ENCODE measurements around the gene MED20. TPM values are rescaled to one million over a fixed set of nuclear protein-coding genes. Genes with fewer than 3 reads are reported as not detected.

Gene MED20
- polyA plus RNA-seq, 2 of the 4 experiments (the other 2 are of a cell fraction) = 18.4 to 29.3 TPM

DNA sequence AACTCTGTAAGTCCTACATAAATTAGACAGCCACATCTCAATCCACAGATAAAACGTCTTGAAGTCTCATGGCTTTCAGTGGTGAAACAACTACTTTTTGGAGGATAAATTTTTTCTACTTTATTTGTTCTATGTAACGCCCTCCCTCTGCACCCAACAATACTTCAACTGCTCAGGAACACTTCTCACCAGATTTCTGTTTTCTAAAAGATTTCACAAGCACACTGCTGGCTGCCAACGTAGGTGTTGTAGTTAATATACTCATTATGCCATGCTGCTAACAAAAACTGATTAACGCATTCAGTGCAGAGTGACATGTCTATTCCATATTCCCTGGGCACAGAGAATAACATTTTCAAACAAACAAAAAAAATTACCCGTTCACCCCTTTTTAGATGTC, 36.0 kb downstream of the MED20 start:
- DNase-seq (ENCODE audit: low read depth in 1 of 2, low spot score in 1 of 2) (no peak), FAIRE-seq (no peak), ATAC-seq (no peak)
- CTCF ChIA-PET = no interaction called here
- Histone ChIP-seq H3K9me3 (no peaks in the 10 kb centered on the region), H3K27ac (no peak overlapping the region), H3K4me2 (no peak overlapping the region), H3K4me1 (no peaks in the 10 kb centered on the region; the same call in 2 of the 3 replicates), H3K4me3 (no peak overlapping the region)
- 73% methylated on average over 5 of the region's 5 CpGs for WGBS (ENCODE audit: missing lambda C conversion rate)
- TF ChIP-seq, protein P1, sequence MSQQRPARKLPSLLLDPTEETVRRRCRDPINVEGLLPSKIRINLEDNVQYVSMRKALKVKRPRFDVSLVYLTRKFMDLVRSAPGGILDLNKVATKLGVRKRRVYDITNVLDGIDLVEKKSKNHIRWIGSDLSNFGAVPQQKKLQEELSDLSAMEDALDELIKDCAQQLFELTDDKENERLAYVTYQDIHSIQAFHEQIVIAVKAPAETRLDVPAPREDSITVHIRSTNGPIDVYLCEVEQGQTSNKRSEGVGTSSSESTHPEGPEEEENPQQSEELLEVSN (IDR thresholded peaks at IDR 0.05; ENCODE audit: borderline replicate concordance, low read depth) = no peak
- TF ChIP-seq PHF8 (IDR thresholded peaks at IDR 0.05; ENCODE audit: borderline replicate concordance, low read depth) (no peak), RARB (CRISPR knock-in tag; IDR thresholded peaks at IDR 0.05) (no peak), TP53 (CRISPR knock-in tag; IDR thresholded peaks at IDR 0.05) (no peak)
- TF ChIP-seq, protein P2, sequence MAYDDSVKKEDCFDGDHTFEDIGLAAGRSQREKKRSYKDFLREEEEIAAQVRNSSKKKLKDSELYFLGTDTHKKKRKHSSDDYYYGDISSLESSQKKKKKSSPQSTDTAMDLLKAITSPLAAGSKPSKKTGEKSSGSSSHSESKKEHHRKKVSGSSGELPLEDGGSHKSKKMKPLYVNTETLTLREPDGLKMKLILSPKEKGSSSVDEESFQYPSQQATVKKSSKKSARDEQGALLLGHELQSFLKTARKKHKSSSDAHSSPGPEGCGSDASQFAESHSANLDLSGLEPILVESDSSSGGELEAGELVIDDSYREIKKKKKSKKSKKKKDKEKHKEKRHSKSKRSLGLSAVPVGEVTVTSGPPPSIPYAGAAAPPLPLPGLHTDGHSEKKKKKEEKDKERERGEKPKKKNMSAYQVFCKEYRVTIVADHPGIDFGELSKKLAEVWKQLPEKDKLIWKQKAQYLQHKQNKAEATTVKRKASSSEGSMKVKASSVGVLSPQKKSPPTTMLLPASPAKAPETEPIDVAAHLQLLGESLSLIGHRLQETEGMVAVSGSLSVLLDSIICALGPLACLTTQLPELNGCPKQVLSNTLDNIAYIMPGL (CRISPR knock-in tag; IDR thresholded peaks at IDR 0.05; ENCODE audit: borderline replicate concordance) = no peak
- POLR2A ChIA-PET = no interaction called here

GRCh38 chr6:41881506-41881905, 39.4 kb downstream of the MED20 start:
- ChIA-PET CTCF (no interaction called here), POLR2A (no interaction called here)
- Histone ChIP-seq H3K4me1 (peaks cover 14% of the 10 kb centered on the region; the same call in 1 of the 3 replicates), H3K4me3 (no peak overlapping the region), H3K9me3 (no peaks in the 10 kb centered on the region), H3K4me2 (no peak overlapping the region), H3K27ac (no peak overlapping the region)
- ATAC-seq (no peak), FAIRE-seq (no peak), DNase-seq (ENCODE audit: low read depth in 1 of 2, low spot score in 1 of 2) (no peak)
- TF ChIP-seq RNF2 (IDR thresholded peaks at IDR 0.05; ENCODE audit: borderline replicate concordance, low read depth) (no peak), RCOR1 (IDR thresholded peaks at IDR 0.05; ENCODE audit: low read depth, low read length) (no peak), CEBPB (IDR thresholded peaks at IDR 0.05) (no peak), USF2 (IDR thresholded peaks at IDR 0.05) (no peak), GATA3 (IDR thresholded peaks at IDR 0.05; ENCODE audit: borderline replicate concordance) (no peak), BHLHE40 (IDR thresholded peaks at IDR 0.05; ENCODE audit: low read depth, low read length) (no peak), RAD21 (conservative IDR thresholded peaks at IDR 0.05 in 1 of 2, IDR thresholded peaks at IDR 0.05 in 1 of 2) (no peak), MAFK (IDR thresholded peaks at IDR 0.05; ENCODE audit: partially characterized antibody) (no peak)
- 86% methylated on average over 1 of the region's 1 CpG for WGBS (ENCODE audit: missing lambda C conversion rate)

DNA sequence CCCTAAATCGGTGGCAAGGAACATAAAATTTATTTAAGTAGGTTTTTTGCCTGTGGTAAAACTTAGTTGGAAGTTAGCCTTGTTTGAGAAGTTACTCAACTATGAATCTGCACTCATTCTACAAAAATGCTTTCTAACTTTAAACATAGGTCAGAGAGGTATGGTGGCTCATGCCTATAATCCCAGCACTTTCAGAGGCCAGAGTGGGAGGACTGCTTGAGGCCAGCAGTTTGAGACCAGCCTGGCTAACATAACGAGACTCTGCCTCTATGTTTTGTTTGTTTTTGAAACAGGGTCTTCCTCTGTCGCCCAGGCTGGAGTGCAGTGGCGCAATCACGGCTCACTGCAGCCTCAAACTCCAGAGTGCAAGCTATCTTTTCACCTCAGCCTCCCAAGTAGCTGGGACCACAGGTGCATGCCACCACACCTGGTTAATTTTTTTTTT, 42.0 kb downstream of the MED20 start:
- TF ChIP-seq HOXB13 (CRISPR knock-in tag; IDR thresholded peaks at IDR 0.05; ENCODE audit: low read depth) (no peak), POLR2A (IDR thresholded peaks at IDR 0.05; ENCODE audit: low read length) (no peak), ZC3H11A (IDR thresholded peaks at IDR 0.05) (no peak), CEBPB (IDR thresholded peaks at IDR 0.05) (peak in 1 of 2 experiments; percentile 35; a peak in 1 of 4 replicates)
- TF ChIP-seq, protein P1 (IDR thresholded peaks at IDR 0.05; ENCODE audit: borderline replicate concordance, low read depth) = no peak
- TF ChIP-seq, protein P3, sequence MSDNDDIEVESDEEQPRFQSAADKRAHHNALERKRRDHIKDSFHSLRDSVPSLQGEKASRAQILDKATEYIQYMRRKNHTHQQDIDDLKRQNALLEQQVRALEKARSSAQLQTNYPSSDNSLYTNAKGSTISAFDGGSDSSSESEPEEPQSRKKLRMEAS (IDR thresholded peaks at IDR 0.05) = no peak
- peak overlapping the region; percentile 29; the same call in 1 of the 3 replicates for H3K4me2 ChIP-seq
- H3K9me3 ChIP-seq = no peaks in the 10 kb centered on the region
- ATAC-seq (no peak), DNase-seq (ENCODE audit: low read depth in 1 of 2, low spot score in 1 of 2) (no peak), FAIRE-seq (no peak)
- 68% methylated on average over 5 of the region's 5 CpGs for WGBS (ENCODE audit: missing lambda C conversion rate)
- CTCF ChIA-PET = no interaction called here
- H3K4me3 ChIP-seq = no peak overlapping the region
- POLR2A ChIA-PET = no interaction called here
- no peak overlapping the region for H3K27ac ChIP-seq
- H3K4me1 ChIP-seq = peaks cover 14% of the 10 kb centered on the region; the same call in 1 of the 3 replicates

Measured in A549 (cell line).